Stimulated activated CD8-positive, alpha-beta memory T cell treated with anti-CD3 and anti-CD28 coated beads, Interleukin-12 subunit alpha, Interleukin-12 subunit beta, amount 100 ng/mL, for 24 hours (primary cell): ENCODE measurements around the gene OR52B6.
"Not testable (repeated sequence)": the region's sequence is repeated elsewhere in the genome, so short reads cannot be mapped to it uniquely, and the experiment has no call there.

ENCODE experiments used
- DNase-seq: peaks from one replicate; pipeline ENCODE4 v3.0.0-alpha.2; 2020; ENCODE audit errors: extremely low read depth

OR52B6 gene, protein sequence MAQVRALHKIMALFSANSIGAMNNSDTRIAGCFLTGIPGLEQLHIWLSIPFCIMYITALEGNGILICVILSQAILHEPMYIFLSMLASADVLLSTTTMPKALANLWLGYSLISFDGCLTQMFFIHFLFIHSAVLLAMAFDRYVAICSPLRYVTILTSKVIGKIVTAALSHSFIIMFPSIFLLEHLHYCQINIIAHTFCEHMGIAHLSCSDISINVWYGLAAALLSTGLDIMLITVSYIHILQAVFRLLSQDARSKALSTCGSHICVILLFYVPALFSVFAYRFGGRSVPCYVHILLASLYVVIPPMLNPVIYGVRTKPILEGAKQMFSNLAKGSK

DNA sequence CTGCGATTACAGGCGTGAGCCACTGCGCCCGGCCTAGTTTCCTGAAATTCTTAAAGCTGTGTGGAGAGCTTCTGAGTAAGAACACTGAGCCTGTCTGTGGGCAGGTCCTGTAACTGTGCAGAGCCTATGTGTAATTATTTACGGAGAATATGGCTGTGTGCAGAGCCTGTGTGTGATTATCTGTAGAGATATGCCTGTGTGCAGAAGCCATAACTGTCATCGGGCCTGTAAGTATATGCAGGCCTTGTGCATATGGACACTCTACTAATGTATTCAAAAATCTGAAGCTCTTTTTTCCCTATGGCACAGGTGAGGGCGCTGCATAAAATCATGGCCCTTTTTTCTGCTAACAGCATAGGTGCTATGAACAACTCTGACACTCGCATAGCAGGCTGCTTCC lies at the start of gene OR52B6:
OR52B6 (plus strand) TSS at position 301 of the 400 bp plus-strand sequence; CDS start at position 301, 0 bp downstream.
- DNase-seq = no peak

DNA sequence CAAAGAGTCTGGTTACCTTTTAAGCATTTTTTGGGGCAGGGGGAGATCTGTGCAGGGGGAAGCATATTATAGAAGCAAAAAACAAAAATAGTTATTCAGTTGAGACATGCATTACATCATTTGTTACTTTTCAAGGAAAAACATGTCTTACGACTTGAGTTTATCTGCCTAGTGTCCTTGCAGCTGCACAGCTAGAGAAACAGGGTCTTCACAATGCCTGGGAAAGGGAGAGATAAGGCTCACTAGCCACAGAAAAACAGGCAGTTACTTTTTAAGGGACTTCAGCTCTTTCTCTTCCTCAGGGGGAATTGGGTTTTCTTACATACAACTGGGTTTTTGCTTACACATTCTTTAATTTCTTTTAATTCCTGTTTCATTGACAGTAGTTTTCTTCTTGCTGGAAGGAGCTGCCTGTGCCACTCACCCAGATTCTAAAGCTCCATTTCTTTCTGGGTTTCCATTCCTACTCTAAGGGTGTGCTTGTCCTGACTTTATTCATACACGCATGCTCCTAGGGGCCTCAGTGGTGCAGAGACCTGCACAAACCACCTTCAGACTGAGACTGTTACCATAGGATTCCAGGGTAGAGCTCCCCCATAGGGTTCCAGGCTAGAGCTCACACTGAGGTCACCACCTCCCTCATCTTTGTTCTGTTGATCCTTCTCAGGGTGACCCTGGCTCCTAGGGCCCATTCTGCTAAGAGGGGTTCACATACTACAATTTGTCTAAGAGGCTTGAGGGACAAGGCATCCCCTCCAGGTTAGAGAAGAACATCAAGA lies 49.4 kb upstream of the OR52B6 start:
- DNase-seq = no peak

DNA sequence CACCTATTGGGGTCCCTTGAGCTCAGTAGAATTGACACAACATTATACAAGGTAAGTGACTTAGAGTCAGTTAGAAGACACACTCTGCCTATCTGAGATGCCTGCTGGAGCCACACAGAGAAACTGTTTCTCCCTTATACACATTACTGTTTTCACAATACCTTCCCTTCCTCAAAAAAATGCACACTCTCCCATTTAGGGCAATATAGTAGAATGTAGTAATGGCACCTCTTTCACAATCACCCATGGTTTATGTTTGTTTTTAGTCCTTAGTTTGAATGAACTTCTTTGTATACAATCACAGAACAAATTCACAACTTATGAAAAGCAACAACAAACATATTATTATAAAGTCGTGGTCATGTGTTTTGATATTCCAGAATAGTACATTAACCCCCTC lies 46.6 kb upstream of the OR52B6 start:
- DNase-seq = no peak

DNA sequence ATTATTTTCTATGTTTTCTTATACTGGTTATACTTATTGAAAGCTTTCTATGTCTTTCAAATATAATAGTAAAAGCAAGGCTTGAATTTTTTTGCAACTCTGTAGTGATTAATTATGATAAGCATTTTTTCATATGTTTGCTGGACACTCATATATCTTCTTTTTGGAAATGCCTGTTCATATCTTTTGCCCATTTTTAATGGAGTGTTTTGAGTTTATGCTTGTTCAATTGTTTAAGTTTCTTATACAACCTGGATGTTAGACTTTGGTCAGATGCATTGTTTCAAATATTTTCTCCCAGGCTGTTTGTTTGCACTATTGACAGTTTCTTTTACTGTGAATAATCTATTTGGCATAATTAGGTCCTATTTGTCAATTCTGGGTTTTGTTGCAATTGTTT lies 44.2 kb upstream of the OR52B6 start:
- DNase-seq = no peak

DNA sequence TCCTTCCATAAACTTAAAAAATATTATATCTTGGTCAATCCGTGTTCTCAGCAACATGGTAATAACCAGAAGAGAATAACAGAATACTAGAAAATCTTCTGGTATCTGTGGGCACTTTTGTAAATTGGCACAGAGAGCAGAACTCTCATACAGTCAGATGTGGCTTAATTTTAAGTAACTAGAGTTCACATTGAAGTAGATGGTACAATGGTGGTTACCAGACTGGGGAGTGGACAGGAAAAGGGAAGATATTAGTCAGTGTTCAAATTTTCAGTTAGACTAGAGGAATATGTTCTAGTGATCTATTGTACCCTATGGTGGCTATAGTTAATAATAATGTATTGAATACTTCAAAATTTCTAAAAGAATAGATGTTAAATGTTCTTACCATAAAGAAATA lies 39.2 kb upstream of the OR52B6 start:
- DNase-seq = no peak

DNA sequence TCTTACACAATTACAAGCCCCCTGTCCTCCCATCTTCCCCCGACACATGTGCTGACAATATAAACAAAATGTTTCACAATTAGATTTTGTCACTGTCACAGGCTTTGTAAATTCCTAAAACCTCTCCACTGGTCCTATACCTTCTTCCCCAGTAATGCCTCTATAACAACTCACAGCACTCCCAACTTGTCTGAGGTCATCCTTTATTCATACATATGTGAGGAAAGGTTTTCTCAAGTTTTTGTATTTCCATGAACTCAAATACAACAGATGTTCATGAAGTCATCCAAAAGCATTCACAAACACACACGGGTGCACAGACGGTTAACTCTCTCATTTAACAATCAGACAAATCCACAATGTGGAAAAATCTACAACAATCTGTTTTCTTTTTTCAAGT lies 34.2 kb upstream of the OR52B6 start:
- no peak for DNase-seq

DNA sequence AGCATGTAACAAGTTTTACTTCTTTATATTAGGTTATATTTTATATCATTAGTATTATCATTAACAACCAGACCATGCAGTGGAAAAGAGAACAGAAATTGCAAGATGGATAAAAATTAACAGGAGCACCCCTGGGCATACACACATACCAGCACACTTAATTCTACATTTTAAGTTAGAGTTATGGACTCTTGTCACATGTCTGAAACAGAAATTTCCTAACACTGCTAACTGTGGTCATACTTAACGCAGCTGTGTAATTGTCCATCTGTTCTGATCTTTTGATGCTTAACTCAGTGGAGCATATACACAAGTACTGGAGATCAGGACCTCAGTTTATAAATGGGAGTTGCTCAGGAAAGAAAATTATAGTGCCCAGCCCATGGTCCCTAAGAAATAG lies 32.7 kb upstream of the OR52B6 start:
- no peak for DNase-seq

DNA sequence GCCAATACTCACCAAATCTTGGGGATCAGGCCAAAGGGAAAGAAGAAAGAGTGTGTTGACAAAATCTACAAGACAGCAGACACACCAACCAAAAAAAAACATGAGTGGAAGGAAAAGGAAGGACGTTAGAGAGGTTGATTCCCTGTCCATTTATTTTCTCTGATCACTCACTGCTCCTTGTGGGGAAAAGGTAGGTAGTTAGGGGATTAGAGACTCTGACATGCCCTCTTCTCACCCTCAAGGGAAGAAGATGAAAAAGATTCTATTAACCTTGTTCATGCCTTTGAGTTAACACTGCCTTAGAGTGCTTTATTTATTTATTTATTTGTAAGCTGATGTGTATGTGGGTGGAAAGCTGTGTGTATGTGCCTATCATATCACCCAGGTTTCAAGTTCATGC lies 32.2 kb upstream of the OR52B6 start, which contains the start of gene OR52H1:
OR52H1 (minus strand) TSS at position 101 of the 400 bp plus-strand sequence. CDS start 3,035 bp downstream, outside the sequence.
- no peak for DNase-seq

DNA sequence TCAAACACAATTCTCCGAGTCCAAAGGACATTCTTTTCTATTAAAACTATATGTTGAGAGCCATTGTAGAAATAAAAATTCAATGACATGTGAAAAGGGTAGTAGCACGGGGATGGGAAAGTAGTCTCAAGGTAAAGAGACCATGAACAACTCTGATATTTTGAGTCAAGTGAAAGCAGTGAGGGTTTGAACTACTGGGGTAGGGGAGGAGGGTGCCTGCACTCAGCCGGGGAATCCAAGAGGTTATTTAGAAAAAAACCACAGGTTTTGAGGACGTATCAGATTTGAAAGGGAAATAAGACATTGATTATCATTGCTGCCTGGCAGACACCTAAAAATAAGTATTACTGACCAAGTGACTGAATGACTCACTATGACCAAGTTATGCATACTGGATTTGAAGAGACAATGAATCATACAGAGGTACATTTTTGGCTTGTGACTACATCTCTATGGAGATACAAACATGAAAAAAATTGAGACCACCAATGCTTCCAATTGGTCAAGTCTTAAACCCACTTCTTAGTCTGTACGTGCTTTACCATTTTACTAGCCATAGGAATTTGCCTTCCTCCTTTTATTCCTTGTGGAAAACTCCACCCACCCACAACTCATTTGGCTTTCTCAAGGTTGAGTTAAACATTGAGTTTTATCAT lies 30.1 kb upstream of the OR52B6 start:
- no peak for DNase-seq

DNA sequence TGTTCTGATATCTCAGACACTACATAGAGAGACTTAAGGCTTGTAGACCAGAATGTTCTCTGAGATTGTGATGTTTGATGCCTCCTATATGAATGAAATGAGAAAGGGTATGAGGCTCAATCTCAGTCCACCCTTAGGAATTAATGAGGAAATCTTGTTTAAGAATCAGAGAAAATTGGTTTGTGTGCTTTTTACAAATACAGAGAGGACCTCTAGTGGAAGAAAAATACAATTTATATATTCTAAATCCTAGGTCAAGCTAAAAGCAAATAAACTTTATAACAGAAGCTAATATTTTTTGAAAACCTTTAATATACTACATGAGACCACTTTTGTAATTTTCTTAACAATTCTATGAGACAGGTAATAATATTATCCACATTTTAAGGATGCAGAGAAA lies 27.3 kb upstream of the OR52B6 start:
- no peak for DNase-seq

DNA sequence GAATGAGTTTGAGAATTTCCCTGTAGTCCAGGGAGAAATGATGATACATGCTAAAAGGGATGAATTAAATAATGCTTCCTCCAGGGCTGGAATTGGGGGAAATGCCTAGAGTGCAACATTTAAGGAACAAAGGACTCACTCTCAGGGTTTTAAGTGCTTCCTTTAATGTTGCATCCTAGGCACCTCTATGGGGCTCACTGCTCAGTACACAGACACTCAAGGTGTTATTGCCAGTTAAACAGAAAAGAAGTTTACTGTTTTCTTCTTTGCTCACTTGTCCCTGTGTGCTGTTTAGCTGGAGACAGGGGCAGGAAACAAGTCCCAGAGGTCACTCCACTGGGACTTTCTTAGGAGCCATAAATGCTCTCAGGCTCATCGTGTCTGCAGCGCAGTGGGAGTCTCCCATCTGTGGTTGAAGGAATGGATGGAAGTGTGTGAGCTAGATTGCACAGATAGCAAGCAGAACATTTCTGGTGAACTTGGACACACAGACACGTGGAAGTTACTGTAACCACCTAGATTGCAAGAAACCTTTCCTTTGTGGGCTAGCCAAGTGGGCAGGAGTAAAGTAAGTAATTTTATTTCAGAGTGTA lies 24.0 kb upstream of the OR52B6 start:
- DNase-seq = no peak

DNA sequence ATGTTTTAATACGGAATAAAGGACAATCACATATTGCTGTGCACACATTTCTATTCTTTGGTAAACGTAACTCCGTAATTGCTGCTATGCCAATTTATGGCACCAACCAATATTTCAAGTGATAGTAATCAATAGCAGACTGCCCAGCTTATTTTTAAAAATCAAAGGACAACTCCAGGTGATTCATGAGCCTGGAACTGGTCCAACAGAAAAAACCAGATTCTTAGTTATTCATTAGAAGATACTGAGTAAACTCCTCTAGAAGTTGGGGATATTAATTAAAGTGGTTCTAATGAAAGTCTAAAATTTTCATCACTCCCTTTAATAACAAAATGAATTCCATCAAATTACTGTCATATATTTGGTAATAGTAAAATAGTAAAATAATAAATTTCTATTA lies 22.9 kb upstream of the OR52B6 start:
- no peak for DNase-seq

DNA sequence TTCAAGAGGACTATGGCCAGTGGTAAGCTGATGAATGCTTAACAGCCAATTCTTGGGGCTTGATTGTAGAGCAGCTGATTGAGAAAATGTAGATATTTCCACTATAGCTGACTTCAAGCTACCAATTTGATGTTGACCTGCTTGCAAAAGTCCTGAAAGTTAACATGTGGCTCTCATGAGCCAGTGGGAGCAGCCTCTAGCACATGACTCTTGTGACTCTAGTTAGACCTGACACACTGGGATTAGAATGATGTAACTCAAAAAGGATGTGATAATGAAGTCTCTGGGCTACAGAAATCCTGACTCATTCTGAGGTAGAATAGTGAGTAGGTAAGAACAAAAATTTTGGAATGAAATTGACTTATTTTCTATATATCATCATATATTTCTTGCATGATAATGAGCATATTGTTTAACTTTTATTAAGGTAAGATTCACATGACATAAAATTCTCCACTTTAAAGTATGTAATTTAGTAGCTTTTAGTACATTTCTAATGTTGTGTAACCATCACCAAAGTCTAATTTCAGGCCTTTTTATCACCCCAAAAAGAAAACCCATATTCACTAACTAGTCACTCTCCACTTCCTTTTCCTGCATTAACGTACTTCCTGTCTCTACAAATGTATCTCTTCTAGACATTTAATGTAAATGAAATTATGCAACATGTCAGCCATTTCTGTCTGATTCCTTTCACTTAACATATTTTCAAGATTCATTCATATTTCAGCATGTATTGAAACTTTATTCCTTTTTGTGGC lies 16.2 kb upstream of the OR52B6 start:
- DNase-seq = no peak

DNA sequence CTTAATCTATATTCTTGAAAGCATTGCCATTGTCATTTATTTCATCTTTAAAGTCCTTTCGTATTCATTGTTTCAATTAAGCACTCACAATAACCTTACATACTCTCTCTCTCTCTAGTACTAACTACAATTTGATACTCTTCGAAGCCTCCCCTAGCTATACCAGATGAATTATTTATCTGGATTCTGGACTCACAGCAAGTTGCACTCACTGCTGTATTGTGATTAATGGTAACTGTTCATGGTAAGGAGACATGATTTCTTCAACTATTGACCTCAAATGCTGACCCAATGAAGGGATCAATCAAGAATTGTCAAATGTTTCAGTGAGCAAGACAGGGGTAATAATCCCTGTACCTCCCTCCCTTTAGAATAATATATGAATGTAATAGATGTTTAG lies 6.0 kb upstream of the OR52B6 start:
- DNase-seq = no peak

DNA sequence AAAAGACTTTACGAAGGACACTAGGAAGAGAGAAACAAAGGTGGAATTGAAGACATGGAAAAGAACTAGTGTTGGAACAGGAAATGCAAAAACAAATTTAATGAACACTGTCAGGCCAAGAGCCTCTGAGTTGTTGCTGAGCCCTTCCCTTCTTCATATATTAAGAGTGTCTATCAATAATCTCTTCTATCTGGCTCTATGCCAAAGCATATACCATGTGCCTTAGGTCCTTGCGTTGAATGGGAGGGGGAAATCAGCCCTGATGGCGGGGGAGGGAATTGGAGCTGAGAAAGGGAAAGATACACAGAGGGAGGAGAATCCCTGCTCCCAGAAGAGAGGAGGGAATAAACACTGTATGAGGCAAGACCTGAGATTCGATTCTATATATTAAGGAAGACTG lies 5.5 kb upstream of the OR52B6 start:
- DNase-seq = no peak

DNA sequence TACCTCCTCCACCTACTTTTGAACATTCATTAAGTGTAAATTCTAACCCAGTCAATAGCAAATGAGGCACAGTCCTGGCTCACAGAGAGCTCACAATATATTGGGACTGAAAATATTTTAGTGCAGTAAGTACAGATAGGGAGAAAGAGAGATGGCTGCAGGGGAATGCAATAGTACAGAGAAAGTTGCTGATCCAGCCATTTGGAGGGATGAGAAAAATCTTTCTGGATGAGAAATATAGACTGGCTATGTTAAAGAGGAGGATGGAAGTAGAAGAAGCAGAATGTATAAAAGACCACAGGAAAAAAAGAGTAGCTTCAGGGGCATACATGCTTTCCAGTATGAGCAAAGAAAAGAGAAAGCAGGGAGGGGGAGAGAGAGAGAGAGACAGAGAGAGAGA lies 3.6 kb upstream of the OR52B6 start:
- DNase-seq = no peak

DNA sequence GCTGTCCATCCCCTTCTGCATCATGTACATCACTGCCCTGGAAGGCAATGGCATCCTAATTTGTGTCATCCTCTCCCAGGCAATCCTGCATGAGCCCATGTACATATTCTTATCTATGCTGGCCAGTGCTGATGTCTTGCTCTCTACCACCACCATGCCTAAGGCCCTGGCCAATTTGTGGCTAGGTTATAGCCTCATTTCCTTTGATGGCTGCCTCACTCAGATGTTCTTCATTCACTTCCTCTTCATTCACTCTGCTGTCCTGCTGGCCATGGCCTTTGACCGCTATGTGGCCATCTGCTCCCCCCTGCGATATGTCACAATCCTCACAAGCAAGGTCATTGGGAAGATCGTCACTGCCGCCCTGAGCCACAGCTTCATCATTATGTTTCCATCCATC lies 337 bp downstream of the OR52B6 start:
- no peak for DNase-seq

DNA sequence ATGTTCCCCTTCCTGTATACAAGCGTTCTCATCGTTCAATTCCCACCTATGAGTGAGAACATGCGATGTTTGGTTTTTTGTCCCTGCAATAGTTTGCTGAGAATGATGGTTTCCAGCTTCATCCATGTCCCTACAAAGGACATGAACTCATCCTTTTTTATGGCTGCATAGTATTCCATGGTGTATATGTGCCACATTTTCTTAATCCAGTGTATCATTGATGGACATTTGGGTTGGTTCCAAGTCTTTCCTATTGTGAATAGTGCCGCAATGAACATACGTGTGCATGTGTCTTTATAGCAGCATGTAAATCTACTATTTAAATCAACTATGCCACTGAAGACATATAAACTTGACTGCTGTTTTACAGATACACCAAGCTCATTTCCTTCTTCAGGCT lies 3.8 kb downstream of the OR52B6 start:
- DNase-seq = not testable (repeated sequence)

DNA sequence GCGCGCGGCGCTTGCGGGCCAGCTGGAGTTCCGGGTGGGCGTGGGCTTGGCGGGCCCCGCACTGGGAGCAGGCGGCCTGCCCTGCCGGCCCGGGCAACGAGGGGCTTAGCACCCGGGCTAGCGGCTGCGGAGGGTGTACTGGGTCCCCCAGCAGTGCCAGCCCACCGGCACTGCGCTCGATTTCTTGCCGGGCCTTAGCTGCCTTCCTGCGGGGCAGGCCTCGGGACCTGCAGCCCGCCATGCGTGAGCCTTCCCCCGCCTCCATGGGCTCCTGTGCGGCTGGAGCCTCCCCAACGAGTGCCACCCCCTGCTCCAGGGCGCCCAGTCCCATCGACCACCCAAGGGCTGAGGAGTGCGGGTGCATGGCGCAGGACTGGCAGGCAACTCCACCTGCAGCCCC lies 9.2 kb downstream of the OR52B6 start:
- DNase-seq = not testable (repeated sequence)

DNA sequence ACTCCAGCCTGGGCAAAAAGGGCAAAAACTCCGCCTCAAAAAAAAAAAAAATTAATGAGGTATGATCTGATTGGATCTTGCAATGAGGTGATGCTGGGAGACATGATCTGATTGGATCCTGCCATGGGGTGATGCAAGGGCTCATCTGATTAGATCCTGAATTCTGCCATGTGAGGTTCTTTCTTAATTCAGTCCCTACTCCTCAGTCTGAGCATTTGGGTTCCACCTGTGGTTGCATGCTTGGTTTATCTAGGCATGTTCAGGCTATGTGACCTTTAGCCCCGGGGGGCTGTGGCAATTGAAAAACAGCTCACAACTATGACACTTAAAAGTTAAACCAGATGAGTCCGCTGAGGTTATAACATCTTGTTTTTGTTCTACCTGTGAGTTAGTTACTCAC lies 10.9 kb downstream of the OR52B6 start:
- DNase-seq = no peak

DNA sequence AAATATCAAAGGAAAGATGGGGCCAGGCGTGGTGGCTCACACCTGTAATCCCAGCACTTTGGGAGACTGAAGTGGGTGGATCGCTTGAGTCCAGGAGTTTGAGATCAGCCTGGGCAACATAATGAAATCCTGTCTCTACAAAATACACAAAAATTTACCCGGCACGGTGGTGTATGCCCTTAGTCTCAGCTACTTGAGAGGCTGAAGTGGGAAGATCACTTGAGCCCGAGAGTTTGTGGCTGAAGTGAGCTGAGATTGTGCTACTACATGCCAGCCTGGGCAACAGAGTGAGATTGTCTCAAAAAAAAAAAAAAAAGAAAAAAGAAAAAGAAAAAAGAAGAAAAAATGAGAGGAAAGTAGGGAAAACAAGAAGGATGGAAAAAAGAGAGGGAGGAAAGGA lies 11.9 kb downstream of the OR52B6 start:
- no peak for DNase-seq

DNA sequence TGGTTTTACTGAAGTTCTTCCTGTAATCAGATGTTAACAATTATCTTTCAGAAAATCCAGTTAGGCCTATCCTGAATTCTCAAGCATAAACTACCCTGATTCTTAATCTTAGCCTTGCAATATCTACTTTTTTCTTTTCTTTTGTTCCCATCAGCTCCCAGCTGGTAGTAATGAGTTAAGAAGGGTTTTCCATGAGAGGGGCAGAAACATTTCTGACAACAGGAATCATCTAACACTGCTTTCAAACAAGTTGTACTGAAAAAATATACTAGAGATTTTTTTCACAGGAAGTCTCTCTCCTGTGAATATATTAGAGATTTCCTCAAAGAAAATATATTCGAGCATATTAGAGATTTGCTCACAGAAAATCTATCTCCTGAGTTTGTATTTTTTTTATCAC lies 12.5 kb downstream of the OR52B6 start:
- DNase-seq = no peak
